Raji (cell line): ENCODE measurements around the gene SOD3.

Experiments
- POLR2A ChIP-seq: IDR thresholded peaks from 2 replicates; pipeline ENCODE4 v1.6.1; 2011; ENCODE audit warnings: low read depth, low read length, control low read depth; ENCODE audit not compliant: insufficient read depth

The SOD3 gene

GRCh38 chr4:24794916-24795665 is at the start of gene SOD3:
TSS of gene SOD3 (plus strand) at chr4:24795573. CDS start at chr4:24799522, 3,949 bp downstream.
- TF ChIP-seq POLR2A: no peak

- TF ChIP-seq POLR2A: no peak
Observed at GRCh38 chr4:24747234-24747975, 48.0 kb upstream of the SOD3 start.

GRCh38 chr4:24748023-24748422 is 47.4 kb upstream of the SOD3 start:
- TF ChIP-seq POLR2A: no peak

GRCh38 chr4:24748758-24749350 is 46.5 kb upstream of the SOD3 start:
- TF ChIP-seq POLR2A: no peak

GRCh38 chr4:24750106-24750505 is 45.3 kb upstream of the SOD3 start:
- no peak for TF ChIP-seq POLR2A

- TF ChIP-seq POLR2A: no peak
Observed at GRCh38 chr4:24751926-24752539, 43.3 kb upstream of the SOD3 start.

GRCh38 chr4:24753519-24753918 is 41.9 kb upstream of the SOD3 start:
- no peak for TF ChIP-seq POLR2A

GRCh38 chr4:24754571-24754970 is 40.8 kb upstream of the SOD3 start:
- TF ChIP-seq POLR2A: no peak

- no peak for TF ChIP-seq POLR2A
Observed at GRCh38 chr4:24763631-24764297, 31.6 kb upstream of the SOD3 start.

- no peak for TF ChIP-seq POLR2A
Observed at GRCh38 chr4:24764345-24764744, 31.0 kb upstream of the SOD3 start.

GRCh38 chr4:24765376-24765988 is 29.9 kb upstream of the SOD3 start:
- TF ChIP-seq POLR2A: no peak

- TF ChIP-seq POLR2A: no peak
Observed at GRCh38 chr4:24768006-24768405, 27.4 kb upstream of the SOD3 start.

- TF ChIP-seq POLR2A: no peak
Observed at GRCh38 chr4:24768604-24769003, 26.8 kb upstream of the SOD3 start.

- TF ChIP-seq POLR2A: no peak
Observed at GRCh38 chr4:24769571-24769970, 25.8 kb upstream of the SOD3 start.
